ENCODE measurements around the gene SLC27A6. TPM values are rescaled to one million over a fixed set of nuclear protein-coding genes. Genes with fewer than 3 reads are reported as not detected.

SLC27A6 gene
- total RNA-seq, 1 experiment from 2014 or later: 7.9 TPM

DNA sequence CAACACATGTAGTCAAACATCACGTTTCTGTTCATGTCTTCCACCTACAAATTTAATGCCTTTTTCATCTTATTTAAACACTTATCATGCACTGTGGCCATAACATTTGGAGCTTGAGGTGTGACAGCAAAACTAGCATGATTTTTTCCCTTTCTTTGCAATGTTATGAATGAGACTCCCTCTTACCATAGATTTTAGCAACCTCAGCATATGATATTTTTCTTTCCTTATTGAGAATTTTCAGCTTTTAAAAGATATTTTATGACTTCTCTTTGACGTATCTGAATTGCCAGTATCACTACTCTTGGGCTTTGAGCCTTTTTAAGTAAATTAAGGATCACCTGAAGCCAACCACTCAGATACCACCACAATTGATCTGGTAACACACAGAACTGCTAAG, 96.6 kb downstream of the SLC27A6 start:
- DNase-seq (ENCODE audit: low read depth, low spot score) (no peak), ATAC-seq (no peak)
- H3K9me3 ChIP-seq (ENCODE audit: control insufficient read depth in 1 of 2, insufficient read depth in 1 of 2, low read depth in 1 of 2, low read length in 2 of 2): no peaks in the 10 kb centered on the region
- no peak for TF ChIP-seq POLR2AphosphoS5 (IDR thresholded peaks at IDR 0.05; ENCODE audit: low read depth, low read length)
- TF ChIP-seq TCF7L2 (IDR thresholded peaks at IDR 0.05; ENCODE audit: borderline replicate concordance, extremely low read depth, insufficient read depth, insufficient read length): no peak
- no peak for TF ChIP-seq RAD21 (IDR thresholded peaks at IDR 0.05; ENCODE audit: low read depth)
- no peak for TF ChIP-seq JUND (IDR thresholded peaks at IDR 0.05)
- RAD21 ChIA-PET (ENCODE audit: low non-redundant PET in 1 of 2, low total read pairs in 2 of 2, uncharacterized antibody in 2 of 2, unreplicated experiment in 2 of 2): no interaction called here
- intact Hi-C loops (cut with micrococcal nuclease): no loop called here
- CTCF ChIA-PET: no interaction called here
- H3K79me2 ChIP-seq (ENCODE audit: insufficient read depth, low read length): no peaks in the 10 kb centered on the region
- H3K4me3 ChIP-seq (replicated peaks in 1 of 2; ENCODE audit: low read depth in 1 of 2, low read length in 2 of 2): no peak overlapping the region
- POLR2A ChIA-PET: no interaction called here
- no peak overlapping the region for H3K27ac ChIP-seq (ENCODE audit: low read depth, low read length)
- no peaks in the 10 kb centered on the region for H4K20me1 ChIP-seq (ENCODE audit: insufficient read depth)
- no peaks in the 10 kb centered on the region for H3K9me2 ChIP-seq (ENCODE audit: insufficient read depth)
- H3K4me1 ChIP-seq (ENCODE audit: control insufficient read depth in 1 of 2, insufficient read depth in 2 of 2, low read length in 2 of 2): no peaks in the 10 kb centered on the region
- H3K4me2 ChIP-seq (ENCODE audit: low read length): no peak overlapping the region
- BruUV-seq (replicated peaks): no TSS peak
- H3K9ac ChIP-seq (ENCODE audit: low read length): no peak overlapping the region
- H3K27me3 ChIP-seq (ENCODE audit: insufficient read depth, low read length): no peaks in the 10 kb centered on the region
- no peaks in the 10 kb centered on the region for H3K36me3 ChIP-seq (ENCODE audit: control insufficient read depth in 1 of 2, insufficient read depth in 2 of 2, low read length in 2 of 2)
- H2AFZ ChIP-seq (ENCODE audit: low read depth, low read length, poor library complexity, severe bottlenecking): no peak overlapping the region

DNA sequence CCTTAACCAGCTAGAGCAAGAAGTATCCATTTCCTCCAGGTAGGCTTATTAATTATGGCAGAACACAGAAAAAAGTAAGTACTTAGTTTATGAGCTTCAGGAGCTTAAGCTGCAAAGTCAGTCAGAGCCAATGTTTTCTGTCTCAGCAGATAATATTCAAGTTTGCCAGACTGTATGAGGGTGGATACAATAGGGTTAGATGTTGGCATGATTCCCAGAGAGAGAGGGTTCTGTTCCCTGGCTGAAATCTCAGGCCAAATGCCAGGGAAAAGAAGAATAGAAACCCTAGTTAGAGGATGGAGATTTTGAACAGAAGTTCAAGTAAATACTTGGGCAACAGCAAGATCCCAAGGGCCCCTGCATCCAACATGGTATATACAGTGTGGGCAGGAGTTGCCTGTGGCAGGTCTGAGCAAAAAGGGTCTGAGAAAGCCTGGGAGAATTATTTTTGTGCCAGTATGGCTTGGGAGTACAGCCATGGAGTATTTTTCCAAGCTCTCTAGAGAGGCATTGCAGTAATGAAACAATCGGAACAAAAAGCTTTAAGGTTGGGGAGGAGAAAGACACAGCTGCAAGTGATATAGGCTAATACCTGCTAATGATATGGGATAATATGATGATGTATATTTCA, 98.3 kb downstream of the SLC27A6 start:
- H3K79me2 ChIP-seq (ENCODE audit: insufficient read depth, low read length): no peaks in the 10 kb centered on the region
- DNase-seq (ENCODE audit: low read depth, low spot score): no peak
- intact Hi-C loops (cut with micrococcal nuclease): no loop called here
- H3K9ac ChIP-seq (ENCODE audit: low read length): no peak overlapping the region
- no peak overlapping the region for H2AFZ ChIP-seq (ENCODE audit: low read depth, low read length, poor library complexity, severe bottlenecking)
- H3K27ac ChIP-seq (ENCODE audit: low read depth, low read length): no peak overlapping the region
- POLR2A ChIA-PET: no interaction called here
- TF ChIP-seq FOSL1 (IDR thresholded peaks at IDR 0.05; ENCODE audit: low read depth) (no peak), SRF (IDR thresholded peaks at IDR 0.05; ENCODE audit: low read depth) (no peak), EZH2 (IDR thresholded peaks at IDR 0.05) (no peak), CEBPB (IDR thresholded peaks at IDR 0.05; ENCODE audit: low read depth) (no peak), EGR1 (IDR thresholded peaks at IDR 0.05; ENCODE audit: low read depth) (no peak), ZFX (IDR thresholded peaks at IDR 0.05) (no peak), SIN3A (IDR thresholded peaks at IDR 0.05; ENCODE audit: low read depth) (no peak), ZNF274 (IDR thresholded peaks at IDR 0.05; ENCODE audit: low read depth, low read length) (no peak), YY1 (IDR thresholded peaks at IDR 0.05; ENCODE audit: extremely low read depth, insufficient replicate concordance, low read depth, low read length) (no peak)
- TF ChIP-seq, protein P1, sequence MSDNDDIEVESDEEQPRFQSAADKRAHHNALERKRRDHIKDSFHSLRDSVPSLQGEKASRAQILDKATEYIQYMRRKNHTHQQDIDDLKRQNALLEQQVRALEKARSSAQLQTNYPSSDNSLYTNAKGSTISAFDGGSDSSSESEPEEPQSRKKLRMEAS (IDR thresholded peaks at IDR 0.05): no peak
- TF ChIP-seq, protein P2, sequence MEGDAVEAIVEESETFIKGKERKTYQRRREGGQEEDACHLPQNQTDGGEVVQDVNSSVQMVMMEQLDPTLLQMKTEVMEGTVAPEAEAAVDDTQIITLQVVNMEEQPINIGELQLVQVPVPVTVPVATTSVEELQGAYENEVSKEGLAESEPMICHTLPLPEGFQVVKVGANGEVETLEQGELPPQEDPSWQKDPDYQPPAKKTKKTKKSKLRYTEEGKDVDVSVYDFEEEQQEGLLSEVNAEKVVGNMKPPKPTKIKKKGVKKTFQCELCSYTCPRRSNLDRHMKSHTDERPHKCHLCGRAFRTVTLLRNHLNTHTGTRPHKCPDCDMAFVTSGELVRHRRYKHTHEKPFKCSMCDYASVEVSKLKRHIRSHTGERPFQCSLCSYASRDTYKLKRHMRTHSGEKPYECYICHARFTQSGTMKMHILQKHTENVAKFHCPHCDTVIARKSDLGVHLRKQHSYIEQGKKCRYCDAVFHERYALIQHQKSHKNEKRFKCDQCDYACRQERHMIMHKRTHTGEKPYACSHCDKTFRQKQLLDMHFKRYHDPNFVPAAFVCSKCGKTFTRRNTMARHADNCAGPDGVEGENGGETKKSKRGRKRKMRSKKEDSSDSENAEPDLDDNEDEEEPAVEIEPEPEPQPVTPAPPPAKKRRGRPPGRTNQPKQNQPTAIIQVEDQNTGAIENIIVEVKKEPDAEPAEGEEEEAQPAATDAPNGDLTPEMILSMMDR (IDR thresholded peaks at IDR 0.05 in 2 of 3, conservative IDR thresholded peaks at IDR 0.05 in 1 of 3; ENCODE audit: borderline replicate concordance in 1 of 3, insufficient read depth in 1 of 3, low read depth in 2 of 3, low read length in 2 of 3): no peak
- TF ChIP-seq, protein P3, sequence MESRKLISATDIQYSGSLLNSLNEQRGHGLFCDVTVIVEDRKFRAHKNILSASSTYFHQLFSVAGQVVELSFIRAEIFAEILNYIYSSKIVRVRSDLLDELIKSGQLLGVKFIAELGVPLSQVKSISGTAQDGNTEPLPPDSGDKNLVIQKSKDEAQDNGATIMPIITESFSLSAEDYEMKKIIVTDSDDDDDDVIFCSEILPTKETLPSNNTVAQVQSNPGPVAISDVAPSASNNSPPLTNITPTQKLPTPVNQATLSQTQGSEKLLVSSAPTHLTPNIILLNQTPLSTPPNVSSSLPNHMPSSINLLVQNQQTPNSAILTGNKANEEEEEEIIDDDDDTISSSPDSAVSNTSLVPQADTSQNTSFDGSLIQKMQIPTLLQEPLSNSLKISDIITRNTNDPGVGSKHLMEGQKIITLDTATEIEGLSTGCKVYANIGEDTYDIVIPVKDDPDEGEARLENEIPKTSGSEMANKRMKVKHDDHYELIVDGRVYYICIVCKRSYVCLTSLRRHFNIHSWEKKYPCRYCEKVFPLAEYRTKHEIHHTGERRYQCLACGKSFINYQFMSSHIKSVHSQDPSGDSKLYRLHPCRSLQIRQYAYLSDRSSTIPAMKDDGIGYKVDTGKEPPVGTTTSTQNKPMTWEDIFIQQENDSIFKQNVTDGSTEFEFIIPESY (IDR thresholded peaks at IDR 0.05; ENCODE audit: extremely low read depth, insufficient replicate concordance, low read length): no peak
- ATAC-seq: no peak
- H3K4me2 ChIP-seq (ENCODE audit: low read length): no peak overlapping the region
- no TSS peak for BruUV-seq (replicated peaks)
- CTCF ChIA-PET: no interaction called here
- H3K27me3 ChIP-seq (ENCODE audit: insufficient read depth, low read length): no peaks in the 10 kb centered on the region
- H3K9me2 ChIP-seq (ENCODE audit: insufficient read depth): no peaks in the 10 kb centered on the region
- H3K36me3 ChIP-seq (ENCODE audit: control insufficient read depth in 1 of 2, insufficient read depth in 2 of 2, low read length in 2 of 2): no peaks in the 10 kb centered on the region
- RAD21 ChIA-PET (ENCODE audit: low non-redundant PET in 1 of 2, low total read pairs in 2 of 2, uncharacterized antibody in 2 of 2, unreplicated experiment in 2 of 2): no interaction called here
- H4K20me1 ChIP-seq (ENCODE audit: insufficient read depth): no peaks in the 10 kb centered on the region
- no peaks in the 10 kb centered on the region for H3K9me3 ChIP-seq (ENCODE audit: control insufficient read depth in 1 of 2, insufficient read depth in 1 of 2, low read depth in 1 of 2, low read length in 2 of 2)
- no peaks in the 10 kb centered on the region for H3K4me1 ChIP-seq (ENCODE audit: control insufficient read depth in 1 of 2, insufficient read depth in 2 of 2, low read length in 2 of 2)
- no peak overlapping the region for H3K4me3 ChIP-seq (replicated peaks in 1 of 2; ENCODE audit: low read depth in 1 of 2, low read length in 2 of 2)
